ENCODE data around the gene ERICH6. TPM values are rescaled to one million over a fixed set of nuclear protein-coding genes. Genes with fewer than 3 reads are reported as not detected.

The ERICH6 gene
- total RNA-seq, 1 donor from 2014 or later, result not detected

GRCh38 chr3:150687613-150688012 is 16.1 kb downstream of the ERICH6 start:
- TF ChIP-seq CTCF (IDR thresholded peaks at IDR 0.05), result no peak
- no peaks in the 10 kb centered on the region for H3K36me3 ChIP-seq
- intact Hi-C loops (cut with DNase I), result no loop called here
- no peaks in the 10 kb centered on the region for H3K27me3 ChIP-seq (ENCODE audit: low read depth)
- DNase-seq (no peak), ATAC-seq (no peak)
- no peaks in the 10 kb centered on the region for H3K4me1 ChIP-seq
- no peak overlapping the region for H3K27ac ChIP-seq
- H3K4me3 ChIP-seq, result no peak overlapping the region
- H3K9me3 ChIP-seq, result peaks cover 7% of the 10 kb centered on the region

GRCh38 chr3:150682824-150683223 is 20.9 kb downstream of the ERICH6 start:
- no peak overlapping the region for H3K27ac ChIP-seq
- no peak for TF ChIP-seq CTCF (IDR thresholded peaks at IDR 0.05)
- no peaks in the 10 kb centered on the region for H3K36me3 ChIP-seq
- H3K27me3 ChIP-seq (ENCODE audit: low read depth), result no peaks in the 10 kb centered on the region
- intact Hi-C loops (cut with DNase I), result no loop called here
- no peak overlapping the region for H3K4me3 ChIP-seq
- DNase-seq (no peak), ATAC-seq (no peak)
- no peaks in the 10 kb centered on the region for H3K9me3 ChIP-seq
- no peaks in the 10 kb centered on the region for H3K4me1 ChIP-seq

- Histone ChIP-seq H3K4me3 (no peak overlapping the region), H3K9me3 (no peaks in the 10 kb centered on the region), H3K27me3 (ENCODE audit: low read depth) (no peaks in the 10 kb centered on the region), H3K36me3 (no peaks in the 10 kb centered on the region), H3K4me1 (no peaks in the 10 kb centered on the region), H3K27ac (no peak overlapping the region)
- DNase-seq (no peak), ATAC-seq (no peak)
- intact Hi-C loops (cut with DNase I), result no loop called here
- no peak for TF ChIP-seq CTCF (IDR thresholded peaks at IDR 0.05)
Measured at GRCh38 chr3:150682279-150682678, 21.4 kb downstream of the ERICH6 start.

- Histone ChIP-seq H3K4me3 (no peak overlapping the region), H3K27me3 (ENCODE audit: low read depth) (no peaks in the 10 kb centered on the region), H3K27ac (no peak overlapping the region), H3K9me3 (peaks cover under 1% of the 10 kb centered on the region), H3K36me3 (no peaks in the 10 kb centered on the region), H3K4me1 (no peaks in the 10 kb centered on the region)
- intact Hi-C loops (cut with DNase I), result no loop called here
- no peak for TF ChIP-seq CTCF (IDR thresholded peaks at IDR 0.05)
- ATAC-seq (no peak), DNase-seq (no peak)
Measured at GRCh38 chr3:150681057-150681456, 22.7 kb downstream of the ERICH6 start.

GRCh38 chr3:150680562-150680961 is 23.2 kb downstream of the ERICH6 start:
- no peaks in the 10 kb centered on the region for H3K27me3 ChIP-seq (ENCODE audit: low read depth)
- H3K36me3 ChIP-seq, result no peaks in the 10 kb centered on the region
- ATAC-seq (no peak), DNase-seq (no peak)
- H3K4me3 ChIP-seq, result no peak overlapping the region
- intact Hi-C loops (cut with DNase I), result no loop called here
- no peak overlapping the region for H3K27ac ChIP-seq
- no peaks in the 10 kb centered on the region for H3K4me1 ChIP-seq
- TF ChIP-seq CTCF (IDR thresholded peaks at IDR 0.05), result no peak
- peaks cover 5% of the 10 kb centered on the region for H3K9me3 ChIP-seq

- Histone ChIP-seq H3K27me3 (ENCODE audit: low read depth) (no peaks in the 10 kb centered on the region), H3K4me1 (no peaks in the 10 kb centered on the region), H3K36me3 (no peaks in the 10 kb centered on the region), H3K4me3 (no peak overlapping the region), H3K27ac (no peak overlapping the region), H3K9me3 (peaks cover 13% of the 10 kb centered on the region)
- DNase-seq, result no peak
- ATAC-seq, result no peak
- TF ChIP-seq CTCF (IDR thresholded peaks at IDR 0.05), result no peak
- intact Hi-C loops (cut with DNase I), result no loop called here
Measured at GRCh38 chr3:150675587-150675986, 28.1 kb downstream of the ERICH6 start.

Data from lower lobe of right lung (tissue), 2 donors.